A673 (cell line): ENCODE results near the gene OGA. TPM values are rescaled to one million over a fixed set of nuclear protein-coding genes. Genes with fewer than 3 reads are reported as not detected.

Experiments used
- BruUV-seq: library from RNA; stranded (reverse); fragments of 400-500 nt; replicated peaks from 2 replicates; lab custom pipeline; 2021; lab: Mats Ljungman, UMichigan
- CTCF ChIA-PET: fragments of 300-600 bp; sonication (Branson Sonifier 250); formaldehyde crosslinking; loops from one replicate; lab custom pipeline; 2022; ENCODE audit warnings: antibody characterized with exemption; lab: Charles Lee
- POLR2A ChIA-PET: fragments of 300-600 bp; sonication (Branson Sonifier 250); formaldehyde crosslinking; loops from one replicate; lab custom pipeline; 2022; ENCODE audit warnings: antibody characterized with exemption; ENCODE audit not compliant: low non-redundant PET; lab: Charles Lee
- DNase-seq: peaks from one replicate; pipeline ENCODE4 v3.0.0-alpha.2; 2015; ENCODE audit warnings: low spot score
- H3K27ac ChIP-seq: fragments of 200-600 bp; sonication (generic); 2 replicates; pipeline ENCODE4 v1.5.1; 2016; ENCODE audit warnings: mixed run types, low read depth, mild to moderate bottlenecking, mixed read lengths, antibody characterized with exemption, low read length; ENCODE audit not compliant: poor library complexity, severe bottlenecking
- H3K27me3 ChIP-seq: fragments of 200-600 bp; sonication (generic); replicated peaks from 2 replicates; pipeline ENCODE4 v1.6.1; 2017; ENCODE audit warnings: mixed run types, low read depth, mild to moderate bottlenecking, mixed read lengths, antibody characterized with exemption, low read length; ENCODE audit not compliant: insufficient read depth, poor library complexity
- H3K36me3 ChIP-seq: fragments of 200-600 bp; sonication (generic); 2 replicates; pipeline ENCODE4 v1.6.1; 2016; ENCODE audit warnings: mixed run types, mild to moderate bottlenecking, mixed read lengths, antibody characterized with exemption, low read length; ENCODE audit not compliant: insufficient read depth, poor library complexity, severe bottlenecking
- H3K4me1 ChIP-seq: fragments of 200-600 bp; sonication (generic); 2 replicates; pipeline ENCODE4 v1.6.1; 2017; ENCODE audit warnings: mixed run types, mild to moderate bottlenecking, mixed read lengths, antibody characterized with exemption, low read length; ENCODE audit not compliant: insufficient read depth, poor library complexity, severe bottlenecking
- H3K4me3 ChIP-seq: fragments of 200-600 bp; sonication (generic); 2 replicates; pipeline ENCODE4 v1.5.1; 2016; ENCODE audit warnings: low read depth, mixed run types, mild to moderate bottlenecking, mixed read lengths, low read length; ENCODE audit not compliant: poor library complexity, severe bottlenecking
- H3K9me3 ChIP-seq: fragments of 200-600 bp; sonication (generic); 2 replicates; pipeline ENCODE4 v1.6.1; 2016; ENCODE audit warnings: mixed run types, low read depth, mild to moderate bottlenecking, mixed read lengths, antibody characterized with exemption, low read length; ENCODE audit not compliant: poor library complexity, severe bottlenecking
- CTCF ChIP-seq: fragments of 300-800, 200-600 bp; sonication (generic); conservative IDR thresholded peaks from 2 replicates; pipeline ENCODE4 v1.5.1; 2017; ENCODE audit warnings: low read depth, mild to moderate bottlenecking, antibody characterized with exemption, low read length, moderate library complexity, mixed read lengths
- EZH2 ChIP-seq: fragments of 200-600 bp; sonication (generic); IDR thresholded peaks from 2 replicates; pipeline ENCODE4 v1.6.1; 2017; ENCODE audit warnings: borderline replicate concordance, low read depth, mild to moderate bottlenecking, mixed read lengths, antibody characterized with exemption, low read length; ENCODE audit not compliant: poor library complexity, severe bottlenecking
- intact Hi-C: fragments of 100-400 bp; cut with micrococcal nuclease; formaldehyde crosslinking; loops from one replicate; pipeline ENCODE4 v1.10.0; 2022; ENCODE audit not compliant: unreplicated experiment
- total RNA-seq: library from RNA; stranded (reverse); gene quantifications from 2 replicates; pipeline ENCODE4 v1.2.3, GENCODE V29; 2021

OGA gene
- total RNA-seq, 1 experiment from 2014 or later: 109 TPM

GRCh38 chr10:101781984-101782810, 36.0 kb downstream of the OGA start:
- no peaks in the 10 kb centered on the region for H3K9me3 ChIP-seq
- H3K4me1 ChIP-seq: peaks cover 26% of the 10 kb centered on the region
- H3K4me3 ChIP-seq: peak overlapping the region; percentile 72
- POLR2A ChIA-PET: no interaction called here
- TF ChIP-seq CTCF (no peak), EZH2 (no peak)
- no peak for DNase-seq
- BruUV-seq: no TSS peak
- intact Hi-C loops: loop anchor here (1.0 to 5.0 kb wide), 2 partner anchors 35 to 567 kb away; partner anchors contain the start of gene OGA
- H3K36me3 ChIP-seq: peaks cover 30% of the 10 kb centered on the region
- H3K27ac ChIP-seq: peak overlapping the region; percentile 43
- CTCF ChIA-PET: interaction anchor here (0.5 to 1.0 kb wide), 3 partner anchors 95 to 315 kb away, joined by 3 to 4 read pairs (median 4); no protein-coding TSS in a partner anchor
- H3K27me3 ChIP-seq: no peaks in the 10 kb centered on the region

- Histone ChIP-seq H3K27me3 (peaks cover 5% of the 10 kb centered on the region), H3K36me3 (peaks cover 24% of the 10 kb centered on the region), H3K4me3 (peak overlapping the region; percentile 72), H3K4me1 (peaks cover 26% of the 10 kb centered on the region), H3K27ac (no peak overlapping the region), H3K9me3 (no peaks in the 10 kb centered on the region)
- no peak for DNase-seq
- TF ChIP-seq EZH2 (no peak), CTCF (no peak)
- ChIA-PET POLR2A (no interaction called here), CTCF (interaction anchor here (0.5 to 1.3 kb wide), 12 partner anchors 11 to 1246 kb away, joined by 3 to 35 read pairs (median 4); partner anchors contain the start of gene HIF1AN)
- intact Hi-C loops: loop anchor here (1.0 to 5.0 kb wide), 2 partner anchors 36 to 566 kb away; partner anchors contain the start of gene OGA
- BruUV-seq: no TSS peak
Measured at GRCh38 chr10:101781655-101781983, 36.6 kb downstream of the OGA start.

GRCh38 chr10:101780818-101781654, 37.2 kb downstream of the OGA start:
- intact Hi-C loops: loop anchor here (1.0 to 5.0 kb wide), 3 partner anchors 36 to 566 kb away; partner anchors contain the start of gene OGA
- Histone ChIP-seq H3K27me3 (peaks cover 10% of the 10 kb centered on the region), H3K27ac (no peak overlapping the region), H3K4me1 (peaks cover 26% of the 10 kb centered on the region), H3K9me3 (no peaks in the 10 kb centered on the region), H3K4me3 (no peak overlapping the region), H3K36me3 (peaks cover 18% of the 10 kb centered on the region)
- POLR2A ChIA-PET: no interaction called here
- BruUV-seq: no TSS peak
- TF ChIP-seq CTCF: peak; percentile 91
- no peak for TF ChIP-seq EZH2
- CTCF ChIA-PET: interaction anchor here (0.5 to 1.3 kb wide), 10 partner anchors 10 to 1245 kb away, joined by 3 to 35 read pairs (median 4); partner anchors contain the start of gene HIF1AN
- peak; percentile 84 for DNase-seq
